ENCODE results near the gene DOC2B. TPM values are rescaled to one million over a fixed set of nuclear protein-coding genes. Genes with fewer than 3 reads are reported as not detected.
"Not testable (repeated sequence)": the region's sequence is repeated elsewhere in the genome, so short reads cannot be mapped to it uniquely, and the experiment has no call there.

The DOC2B gene
- total RNA-seq, 4 donors from 2014 or later = 4.2 to 29.7 (median 6.1) TPM

GRCh38 chr17:144936-145670, 36.3 kb downstream of the DOC2B start:
- Histone ChIP-seq H3K36me3 (no peaks in the 10 kb centered on the region), H3K4me1 (no peaks in the 10 kb centered on the region), H3K9me3 (no peaks in the 10 kb centered on the region), H3K4me3 (no peak overlapping the region), H3K27me3 (no peaks in the 10 kb centered on the region), H3K27ac (no peak overlapping the region)
- peak in 2 of 3 donors; percentile 33 to 43 for DNase-seq
- TF ChIP-seq, protein P1, sequence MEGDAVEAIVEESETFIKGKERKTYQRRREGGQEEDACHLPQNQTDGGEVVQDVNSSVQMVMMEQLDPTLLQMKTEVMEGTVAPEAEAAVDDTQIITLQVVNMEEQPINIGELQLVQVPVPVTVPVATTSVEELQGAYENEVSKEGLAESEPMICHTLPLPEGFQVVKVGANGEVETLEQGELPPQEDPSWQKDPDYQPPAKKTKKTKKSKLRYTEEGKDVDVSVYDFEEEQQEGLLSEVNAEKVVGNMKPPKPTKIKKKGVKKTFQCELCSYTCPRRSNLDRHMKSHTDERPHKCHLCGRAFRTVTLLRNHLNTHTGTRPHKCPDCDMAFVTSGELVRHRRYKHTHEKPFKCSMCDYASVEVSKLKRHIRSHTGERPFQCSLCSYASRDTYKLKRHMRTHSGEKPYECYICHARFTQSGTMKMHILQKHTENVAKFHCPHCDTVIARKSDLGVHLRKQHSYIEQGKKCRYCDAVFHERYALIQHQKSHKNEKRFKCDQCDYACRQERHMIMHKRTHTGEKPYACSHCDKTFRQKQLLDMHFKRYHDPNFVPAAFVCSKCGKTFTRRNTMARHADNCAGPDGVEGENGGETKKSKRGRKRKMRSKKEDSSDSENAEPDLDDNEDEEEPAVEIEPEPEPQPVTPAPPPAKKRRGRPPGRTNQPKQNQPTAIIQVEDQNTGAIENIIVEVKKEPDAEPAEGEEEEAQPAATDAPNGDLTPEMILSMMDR (IDR thresholded peaks at IDR 0.05) = no peak
- no peak for TF ChIP-seq POLR2A (IDR thresholded peaks at IDR 0.05)

GRCh38 chr17:143785-144281, 37.6 kb downstream of the DOC2B start:
- DNase-seq = peak; percentile 58 to 94 (median 88)
- Histone ChIP-seq H3K36me3 (no peaks in the 10 kb centered on the region), H3K27ac (no peak overlapping the region), H3K9me3 (no peaks in the 10 kb centered on the region), H3K4me3 (no peak overlapping the region), H3K4me1 (no peaks in the 10 kb centered on the region), H3K27me3 (no peaks in the 10 kb centered on the region)
- TF ChIP-seq POLR2A (IDR thresholded peaks at IDR 0.05) = no peak
- TF ChIP-seq, protein P1 (IDR thresholded peaks at IDR 0.05) = peak; percentile 86 to 96 (median 92)

DNA sequence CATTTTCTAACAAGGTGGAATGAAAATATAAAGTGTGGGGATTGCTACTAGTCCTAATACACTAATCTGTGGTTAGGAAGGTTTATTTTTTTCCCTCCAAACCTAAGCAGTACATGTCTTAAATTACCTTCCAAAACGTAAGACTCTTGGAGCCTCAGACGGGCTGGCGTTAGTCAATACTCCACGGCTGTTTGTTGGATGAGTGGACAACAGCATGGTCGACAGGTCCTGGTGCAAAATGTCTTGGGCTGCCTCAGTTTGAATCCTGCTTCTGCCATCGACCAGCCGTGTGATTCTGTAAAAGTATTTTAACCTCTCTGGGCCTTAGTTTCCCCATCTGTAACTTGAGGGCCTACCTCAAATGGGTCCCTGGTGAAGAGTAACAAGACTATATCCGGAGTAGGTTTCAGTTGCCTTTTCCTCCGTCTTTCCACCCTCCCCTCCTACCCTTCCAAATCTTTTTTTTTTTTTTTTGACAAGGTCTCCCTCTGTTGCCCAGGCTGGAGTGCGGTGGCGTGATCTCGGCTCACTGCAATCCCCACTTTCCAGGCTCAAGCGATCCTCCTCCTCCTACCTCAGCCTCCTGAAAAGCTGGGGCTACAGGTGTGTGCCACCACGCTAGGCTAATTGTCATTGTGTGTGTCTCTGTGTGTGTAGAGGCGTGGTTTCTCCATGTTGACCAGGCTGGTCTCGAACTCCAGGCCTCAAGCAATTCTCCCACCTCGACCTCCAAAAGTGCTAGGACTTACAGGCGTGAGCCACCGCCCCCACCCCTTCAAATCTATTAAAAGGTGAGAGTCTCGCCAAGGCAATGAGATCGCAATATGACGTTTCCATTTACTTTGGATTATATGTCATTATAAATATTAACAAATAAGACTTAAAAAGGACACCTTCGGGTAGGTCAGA, 38.3 kb downstream of the DOC2B start:
- no peaks in the 10 kb centered on the region for H3K36me3 ChIP-seq
- no peaks in the 10 kb centered on the region for H3K27me3 ChIP-seq
- no peaks in the 10 kb centered on the region for H3K4me1 ChIP-seq
- H3K27ac ChIP-seq = no peak overlapping the region
- no peak overlapping the region for H3K4me3 ChIP-seq
- TF ChIP-seq, protein P1 (IDR thresholded peaks at IDR 0.05) = no peak
- no peak for TF ChIP-seq POLR2A (IDR thresholded peaks at IDR 0.05)
- no peaks in the 10 kb centered on the region for H3K9me3 ChIP-seq
- peak in 2 of 3 donors; percentile 12 to 37 for DNase-seq

DNA sequence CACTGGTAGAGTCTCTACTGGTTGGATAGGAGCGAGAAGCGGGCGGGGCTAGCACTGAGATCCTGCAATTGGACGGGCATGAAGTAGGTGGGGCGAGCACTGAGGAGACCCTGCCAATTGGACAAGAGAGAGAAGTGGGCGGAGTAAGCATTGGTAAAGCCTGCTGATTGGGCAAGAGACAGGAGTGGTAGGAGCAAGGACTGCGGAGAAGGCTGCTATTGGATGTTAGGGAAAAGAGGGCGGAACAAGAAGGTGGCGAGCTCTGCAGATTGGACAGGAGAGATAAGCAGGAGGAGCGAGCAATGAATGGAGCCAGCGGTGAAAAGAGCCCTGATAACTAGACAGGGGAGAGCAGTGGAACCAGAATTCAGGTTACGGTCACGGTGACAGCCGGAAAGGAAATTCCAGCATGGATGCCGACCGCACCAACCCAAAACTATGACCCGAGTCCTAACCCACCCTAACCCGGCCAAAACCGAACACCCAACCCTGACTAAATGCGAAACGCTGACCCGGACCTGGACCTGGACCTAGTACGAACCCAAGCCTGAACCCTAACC, 39.3 kb downstream of the DOC2B start:
- DNase-seq = peak; percentile 14 to 43 (median 27)

DNA sequence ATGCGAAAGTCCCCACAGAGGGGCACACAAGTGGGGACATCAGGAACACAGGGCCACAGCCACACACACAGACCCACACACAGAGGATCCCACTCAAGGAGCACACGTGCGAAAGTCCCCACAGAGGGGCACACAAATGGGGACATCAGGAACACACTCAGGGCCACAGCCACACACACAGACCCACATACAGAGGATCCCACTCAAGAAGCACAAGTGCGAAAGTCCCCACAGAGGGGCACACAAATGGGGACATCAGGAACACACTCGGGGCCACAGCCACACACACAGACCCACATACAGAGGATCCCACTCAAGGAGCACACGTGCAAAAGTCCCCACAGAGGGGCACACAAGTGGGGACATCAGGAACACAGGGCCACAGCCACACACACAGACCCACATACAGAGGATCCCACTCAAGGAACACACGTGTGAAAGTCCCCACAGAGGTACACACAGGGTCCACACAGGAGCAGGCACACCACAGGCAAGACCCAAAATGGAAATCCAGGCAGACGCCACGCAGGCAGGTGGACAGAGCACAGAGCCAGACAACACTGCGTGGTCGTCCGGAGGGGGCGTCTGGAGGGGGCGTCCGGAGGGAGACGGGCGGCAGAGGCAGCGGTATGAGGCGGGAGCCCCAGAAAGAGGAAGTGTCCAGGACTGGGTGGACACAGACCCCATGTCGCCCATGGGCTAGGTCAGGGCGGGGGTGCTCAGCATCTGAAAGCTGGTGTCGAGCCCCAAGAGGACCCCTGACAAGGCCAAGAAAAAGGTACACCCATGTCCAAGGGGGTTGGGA, 41.8 kb downstream of the DOC2B start:
- H3K9me3 ChIP-seq, H3K27me3 ChIP-seq, H3K27ac ChIP-seq, H3K4me1 ChIP-seq, H3K4me3 ChIP-seq, H3K36me3 ChIP-seq: not testable (repeated sequence)
- DNase-seq = peak in 2 of 3 donors; percentile 10 to 40

More for the DNA sequence above, 39.3 kb downstream of the DOC2B start:
- Histone ChIP-seq H3K27me3 (no peaks in the 10 kb centered on the region), H3K4me1 (no peaks in the 10 kb centered on the region), H3K27ac (no peak overlapping the region), H3K4me3 (no peak overlapping the region), H3K9me3 (no peaks in the 10 kb centered on the region), H3K36me3 (no peaks in the 10 kb centered on the region)
- TF ChIP-seq, protein P1 (IDR thresholded peaks at IDR 0.05) = no peak
- no peak for TF ChIP-seq POLR2A (IDR thresholded peaks at IDR 0.05)

DNA sequence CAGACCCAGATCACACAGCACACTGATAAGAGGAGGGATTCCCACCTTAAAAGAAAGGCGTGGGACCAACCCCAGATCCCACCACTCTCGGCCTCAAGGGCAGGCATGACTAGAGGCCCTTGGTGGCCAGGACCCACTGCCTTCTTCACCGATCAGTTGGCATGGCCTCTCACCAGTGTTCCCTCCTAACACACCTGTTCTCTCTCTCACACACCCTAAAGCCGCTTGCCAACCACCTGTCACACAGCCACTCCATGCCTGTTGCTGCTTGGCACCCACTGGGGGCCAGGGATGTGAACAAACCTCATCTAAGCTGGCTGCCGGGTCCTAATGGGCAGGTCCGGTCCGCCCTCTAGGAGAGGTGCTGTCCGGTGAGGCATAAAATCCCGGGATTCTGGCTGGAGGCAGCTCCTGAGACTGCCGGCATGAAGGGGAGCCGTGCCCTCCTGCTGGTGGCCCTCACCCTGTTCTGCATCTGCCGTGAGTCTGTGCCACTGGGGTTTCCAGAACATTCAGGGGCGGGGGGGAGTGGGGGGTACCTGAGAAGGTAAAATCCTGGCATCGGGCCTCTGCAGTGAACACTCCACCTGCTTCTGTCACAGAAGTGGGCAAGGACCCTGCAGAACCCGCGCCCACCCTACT, 44.2 kb downstream of the DOC2B start, which contains the start of gene SCGB1C2:
SCGB1C2 (plus strand) TSS at position 404 of the 642 bp plus-strand sequence; CDS start at position 426, 22 bp downstream.
- not testable (repeated sequence) for H3K27ac ChIP-seq, H3K4me3 ChIP-seq, H3K36me3 ChIP-seq, H3K27me3 ChIP-seq, H3K9me3 ChIP-seq, H3K4me1 ChIP-seq
- peak in 1 of 3 donors; percentile 7 for DNase-seq
